Panc1 (cell line): ENCODE data around the gene B4GALT3.

Experiments used
- POLR2AphosphoS5 ChIP-seq: IDR thresholded peaks from 2 replicates; pipeline ENCODE4 v1.6.1; 2012; ENCODE audit warnings: mild to moderate bottlenecking, low read depth, low read length, moderate library complexity
- SIN3A ChIP-seq: IDR thresholded peaks from 2 replicates; pipeline ENCODE4 v1.6.1; 2012; ENCODE audit warnings: low read depth, mild to moderate bottlenecking, low read length, moderate library complexity, borderline replicate concordance; ENCODE audit not compliant: insufficient read depth
- TF ChIP-seq, protein P1 (sequence below): fragments of 450-650 bp; IDR thresholded peaks from 2 replicates; pipeline ENCODE4 v1.5.1; 2017; ENCODE audit warnings: mild to moderate bottlenecking
- TF ChIP-seq, protein P2 (sequence below), 2 experiments: IDR thresholded peaks; 2 replicates each; pipeline ENCODE4 v1.6.1; 2011 to 2012; ENCODE audit warnings: low read depth in 2 of 2, control low read depth in 1 of 2, low read length in 1 of 2, mild to moderate bottlenecking in 1 of 2, moderate library complexity in 1 of 2; ENCODE audit not compliant: insufficient read depth in 1 of 2

DNA sequence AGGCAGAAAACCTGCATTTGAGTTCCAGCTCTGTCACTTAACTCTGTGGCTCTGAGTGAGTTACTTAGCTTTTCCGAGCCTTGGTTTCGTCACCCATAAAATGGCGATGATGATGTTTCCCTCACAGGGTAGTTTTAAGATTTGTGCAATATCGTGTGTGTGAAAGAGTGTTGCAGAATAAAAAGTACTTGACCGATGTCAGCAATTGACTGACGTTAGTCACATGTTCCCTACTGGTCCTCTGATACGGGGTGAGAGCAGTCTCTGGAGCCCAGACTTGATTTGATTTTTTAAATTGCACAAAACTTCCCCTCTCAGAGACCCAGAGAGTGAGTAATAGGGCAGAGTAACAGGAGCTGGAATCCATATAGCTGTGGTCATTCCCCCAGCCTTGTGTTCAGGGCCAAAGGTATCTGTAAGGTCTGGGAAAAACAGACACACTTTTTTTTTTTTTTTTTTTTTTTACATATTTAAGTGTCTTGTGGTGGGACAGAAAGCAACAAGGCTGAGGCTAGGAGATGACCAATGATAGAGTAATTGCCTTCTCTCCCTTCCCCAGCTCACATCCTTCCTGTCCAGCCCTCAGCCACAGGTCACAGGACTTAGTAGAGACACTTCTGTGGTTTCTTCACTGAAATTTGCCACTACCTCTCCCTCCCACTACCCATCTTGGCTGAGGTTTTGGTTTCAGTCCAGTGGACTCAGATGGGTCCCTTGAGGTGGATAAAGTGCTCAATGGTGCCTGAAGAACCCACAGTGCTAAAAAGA, 39.8 kb upstream of the B4GALT3 start:
- TF ChIP-seq POLR2AphosphoS5 (no peak), SIN3A (no peak)
- TF ChIP-seq, protein P1, sequence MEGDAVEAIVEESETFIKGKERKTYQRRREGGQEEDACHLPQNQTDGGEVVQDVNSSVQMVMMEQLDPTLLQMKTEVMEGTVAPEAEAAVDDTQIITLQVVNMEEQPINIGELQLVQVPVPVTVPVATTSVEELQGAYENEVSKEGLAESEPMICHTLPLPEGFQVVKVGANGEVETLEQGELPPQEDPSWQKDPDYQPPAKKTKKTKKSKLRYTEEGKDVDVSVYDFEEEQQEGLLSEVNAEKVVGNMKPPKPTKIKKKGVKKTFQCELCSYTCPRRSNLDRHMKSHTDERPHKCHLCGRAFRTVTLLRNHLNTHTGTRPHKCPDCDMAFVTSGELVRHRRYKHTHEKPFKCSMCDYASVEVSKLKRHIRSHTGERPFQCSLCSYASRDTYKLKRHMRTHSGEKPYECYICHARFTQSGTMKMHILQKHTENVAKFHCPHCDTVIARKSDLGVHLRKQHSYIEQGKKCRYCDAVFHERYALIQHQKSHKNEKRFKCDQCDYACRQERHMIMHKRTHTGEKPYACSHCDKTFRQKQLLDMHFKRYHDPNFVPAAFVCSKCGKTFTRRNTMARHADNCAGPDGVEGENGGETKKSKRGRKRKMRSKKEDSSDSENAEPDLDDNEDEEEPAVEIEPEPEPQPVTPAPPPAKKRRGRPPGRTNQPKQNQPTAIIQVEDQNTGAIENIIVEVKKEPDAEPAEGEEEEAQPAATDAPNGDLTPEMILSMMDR = no peak
- TF ChIP-seq, protein P2, sequence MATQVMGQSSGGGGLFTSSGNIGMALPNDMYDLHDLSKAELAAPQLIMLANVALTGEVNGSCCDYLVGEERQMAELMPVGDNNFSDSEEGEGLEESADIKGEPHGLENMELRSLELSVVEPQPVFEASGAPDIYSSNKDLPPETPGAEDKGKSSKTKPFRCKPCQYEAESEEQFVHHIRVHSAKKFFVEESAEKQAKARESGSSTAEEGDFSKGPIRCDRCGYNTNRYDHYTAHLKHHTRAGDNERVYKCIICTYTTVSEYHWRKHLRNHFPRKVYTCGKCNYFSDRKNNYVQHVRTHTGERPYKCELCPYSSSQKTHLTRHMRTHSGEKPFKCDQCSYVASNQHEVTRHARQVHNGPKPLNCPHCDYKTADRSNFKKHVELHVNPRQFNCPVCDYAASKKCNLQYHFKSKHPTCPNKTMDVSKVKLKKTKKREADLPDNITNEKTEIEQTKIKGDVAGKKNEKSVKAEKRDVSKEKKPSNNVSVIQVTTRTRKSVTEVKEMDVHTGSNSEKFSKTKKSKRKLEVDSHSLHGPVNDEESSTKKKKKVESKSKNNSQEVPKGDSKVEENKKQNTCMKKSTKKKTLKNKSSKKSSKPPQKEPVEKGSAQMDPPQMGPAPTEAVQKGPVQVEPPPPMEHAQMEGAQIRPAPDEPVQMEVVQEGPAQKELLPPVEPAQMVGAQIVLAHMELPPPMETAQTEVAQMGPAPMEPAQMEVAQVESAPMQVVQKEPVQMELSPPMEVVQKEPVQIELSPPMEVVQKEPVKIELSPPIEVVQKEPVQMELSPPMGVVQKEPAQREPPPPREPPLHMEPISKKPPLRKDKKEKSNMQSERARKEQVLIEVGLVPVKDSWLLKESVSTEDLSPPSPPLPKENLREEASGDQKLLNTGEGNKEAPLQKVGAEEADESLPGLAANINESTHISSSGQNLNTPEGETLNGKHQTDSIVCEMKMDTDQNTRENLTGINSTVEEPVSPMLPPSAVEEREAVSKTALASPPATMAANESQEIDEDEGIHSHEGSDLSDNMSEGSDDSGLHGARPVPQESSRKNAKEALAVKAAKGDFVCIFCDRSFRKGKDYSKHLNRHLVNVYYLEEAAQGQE (IDR thresholded peaks at IDR 0.05; ENCODE audit: insufficient read depth in 1 of 2, low read depth in 2 of 2, low read length in 1 of 2) = no peak
